Endothelial cell (in vitro differentiated cells): ENCODE measurements around the gene HSCB. TPM values are rescaled to one million over a fixed set of nuclear protein-coding genes. Genes with fewer than 3 reads are reported as not detected.
"Not testable (repeated sequence)": the region's sequence is repeated elsewhere in the genome, so short reads cannot be mapped to it uniquely, and the experiment has no call there.

ENCODE experiments used
- DNase-seq: peaks from one replicate; pipeline ENCODE4 v3.0.0; 2021; ENCODE audit warnings: low spot score
- H3K27ac Mint-ChIP-seq: one replicate; pipeline ENCODE4 v1.8.0; 2021; ENCODE audit warnings: mixed read lengths, inconsistent platforms; ENCODE audit not compliant: unreplicated experiment
- H3K27me3 Mint-ChIP-seq: one replicate; pipeline ENCODE4 v1.8.0; 2021; ENCODE audit warnings: mild to moderate bottlenecking, moderate library complexity, mixed read lengths, inconsistent platforms; ENCODE audit not compliant: unreplicated experiment
- H3K36me3 Mint-ChIP-seq: one replicate; pipeline ENCODE4 v1.8.0; 2021; ENCODE audit warnings: mild to moderate bottlenecking, low read depth, mixed read lengths, inconsistent platforms; ENCODE audit not compliant: unreplicated experiment
- H3K4me1 Mint-ChIP-seq: one replicate; pipeline ENCODE4 v1.8.0; 2021; ENCODE audit warnings: mild to moderate bottlenecking, mixed read lengths, inconsistent platforms; ENCODE audit not compliant: unreplicated experiment
- H3K4me3 Mint-ChIP-seq: one replicate; pipeline ENCODE4 v1.8.0; 2021; ENCODE audit warnings: mild to moderate bottlenecking, mixed read lengths, inconsistent platforms; ENCODE audit not compliant: unreplicated experiment
- H3K9me3 Mint-ChIP-seq: one replicate; pipeline ENCODE4 v1.8.0; 2021; ENCODE audit warnings: mixed read lengths, inconsistent platforms; ENCODE audit not compliant: unreplicated experiment
- long read RNA-seq: library from polyadenylated mRNA; unstranded; transcript quantifications from one replicate; pipeline ENCODE4 v2.0.0, GENCODE V29; 2020; ENCODE audit not compliant: unreplicated experiment
- total RNA-seq: library from RNA; stranded (reverse); fragmentation: NEBNext Ultra II Directional; extraction: Animal tissue kit (Norgen Biotek cat#: 25700); gene quantifications from one replicate; pipeline ENCODE4 v1.2.1, GENCODE V29; 2021; ENCODE audit not compliant: unreplicated experiment
- TF ChIP-seq, protein P1 (sequence below): fragments of 200-600 bp; sonication (generic); IDR thresholded peaks from one replicate; pipeline ENCODE4 v1.5.0; 2021; ENCODE audit warnings: antibody characterized with exemption; ENCODE audit not compliant: unreplicated experiment

Gene HSCB, protein sequence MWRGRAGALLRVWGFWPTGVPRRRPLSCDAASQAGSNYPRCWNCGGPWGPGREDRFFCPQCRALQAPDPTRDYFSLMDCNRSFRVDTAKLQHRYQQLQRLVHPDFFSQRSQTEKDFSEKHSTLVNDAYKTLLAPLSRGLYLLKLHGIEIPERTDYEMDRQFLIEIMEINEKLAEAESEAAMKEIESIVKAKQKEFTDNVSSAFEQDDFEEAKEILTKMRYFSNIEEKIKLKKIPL
- total RNA-seq, result 16.6 TPM
- long read RNA-seq, transcript HSCB-201 (6 exons, 1,114 nt), result major isoform, 5 of 12 reads
- long read RNA-seq, partial matches to known transcripts, result 3 of 12 reads
- long read RNA-seq, other reads (novel, unspliced or antisense), result 2 of 12 reads

DNA sequence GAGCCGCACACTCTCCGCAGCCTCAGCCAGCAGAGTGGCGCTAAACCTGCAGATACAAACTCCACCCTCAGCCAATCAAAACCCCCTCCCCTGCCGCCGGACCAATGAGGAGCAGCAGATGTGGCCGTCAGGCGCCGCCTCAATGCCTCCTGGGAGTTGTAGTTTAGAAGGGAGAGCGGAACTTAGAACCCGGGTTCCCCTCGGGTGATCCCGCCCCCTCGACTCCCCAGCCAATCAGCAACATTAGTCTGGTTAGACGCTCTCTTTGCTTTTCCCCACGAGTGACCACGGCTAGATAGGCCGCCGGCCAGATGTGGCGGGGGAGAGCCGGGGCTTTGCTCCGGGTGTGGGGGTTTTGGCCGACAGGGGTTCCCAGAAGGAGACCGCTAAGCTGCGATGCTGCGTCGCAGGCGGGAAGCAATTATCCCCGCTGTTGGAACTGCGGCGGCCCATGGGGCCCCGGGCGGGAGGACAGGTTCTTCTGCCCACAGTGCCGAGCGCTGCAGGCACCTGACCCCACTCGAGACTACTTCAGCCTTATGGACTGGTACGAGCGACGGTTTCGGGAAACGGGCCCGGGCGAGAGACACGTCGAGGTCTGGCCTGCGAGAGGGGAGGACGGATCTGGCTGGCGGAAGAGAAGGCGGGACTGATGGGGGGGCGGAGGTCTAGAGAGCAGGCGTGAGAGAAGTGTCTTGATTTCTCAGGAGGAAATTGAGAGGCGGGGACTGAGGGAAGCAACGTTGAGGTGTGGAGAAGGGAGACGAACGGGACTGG lies at the start of gene HSCB, which contains the start of gene CHEK2:
Gene HSCB, plus strand, starts transcription at position 255 of the 777 bp plus-strand sequence. Its CDS starts 57 bp downstream, at position 312.
Gene CHEK2, minus strand, starts transcription at position 36 of the 777 bp plus-strand sequence. CDS start 7,099 bp downstream, outside the sequence.
- peak; percentile 93 for DNase-seq
- peak within 1 kb of the TSS; percentile 91 for H3K4me3 Mint-ChIP-seq
- no peaks in the 10 kb centered on the region for H3K9me3 Mint-ChIP-seq
- TF ChIP-seq, protein P1, sequence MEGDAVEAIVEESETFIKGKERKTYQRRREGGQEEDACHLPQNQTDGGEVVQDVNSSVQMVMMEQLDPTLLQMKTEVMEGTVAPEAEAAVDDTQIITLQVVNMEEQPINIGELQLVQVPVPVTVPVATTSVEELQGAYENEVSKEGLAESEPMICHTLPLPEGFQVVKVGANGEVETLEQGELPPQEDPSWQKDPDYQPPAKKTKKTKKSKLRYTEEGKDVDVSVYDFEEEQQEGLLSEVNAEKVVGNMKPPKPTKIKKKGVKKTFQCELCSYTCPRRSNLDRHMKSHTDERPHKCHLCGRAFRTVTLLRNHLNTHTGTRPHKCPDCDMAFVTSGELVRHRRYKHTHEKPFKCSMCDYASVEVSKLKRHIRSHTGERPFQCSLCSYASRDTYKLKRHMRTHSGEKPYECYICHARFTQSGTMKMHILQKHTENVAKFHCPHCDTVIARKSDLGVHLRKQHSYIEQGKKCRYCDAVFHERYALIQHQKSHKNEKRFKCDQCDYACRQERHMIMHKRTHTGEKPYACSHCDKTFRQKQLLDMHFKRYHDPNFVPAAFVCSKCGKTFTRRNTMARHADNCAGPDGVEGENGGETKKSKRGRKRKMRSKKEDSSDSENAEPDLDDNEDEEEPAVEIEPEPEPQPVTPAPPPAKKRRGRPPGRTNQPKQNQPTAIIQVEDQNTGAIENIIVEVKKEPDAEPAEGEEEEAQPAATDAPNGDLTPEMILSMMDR, result no peak
- H3K27me3 Mint-ChIP-seq, result peaks cover 6% of the 10 kb centered on the region
- peaks cover 20% of the 10 kb centered on the region for H3K4me1 Mint-ChIP-seq
- peak within 1 kb of the TSS; percentile 80 for H3K27ac Mint-ChIP-seq
- peaks cover 3% of the 10 kb centered on the region for H3K36me3 Mint-ChIP-seq

DNA sequence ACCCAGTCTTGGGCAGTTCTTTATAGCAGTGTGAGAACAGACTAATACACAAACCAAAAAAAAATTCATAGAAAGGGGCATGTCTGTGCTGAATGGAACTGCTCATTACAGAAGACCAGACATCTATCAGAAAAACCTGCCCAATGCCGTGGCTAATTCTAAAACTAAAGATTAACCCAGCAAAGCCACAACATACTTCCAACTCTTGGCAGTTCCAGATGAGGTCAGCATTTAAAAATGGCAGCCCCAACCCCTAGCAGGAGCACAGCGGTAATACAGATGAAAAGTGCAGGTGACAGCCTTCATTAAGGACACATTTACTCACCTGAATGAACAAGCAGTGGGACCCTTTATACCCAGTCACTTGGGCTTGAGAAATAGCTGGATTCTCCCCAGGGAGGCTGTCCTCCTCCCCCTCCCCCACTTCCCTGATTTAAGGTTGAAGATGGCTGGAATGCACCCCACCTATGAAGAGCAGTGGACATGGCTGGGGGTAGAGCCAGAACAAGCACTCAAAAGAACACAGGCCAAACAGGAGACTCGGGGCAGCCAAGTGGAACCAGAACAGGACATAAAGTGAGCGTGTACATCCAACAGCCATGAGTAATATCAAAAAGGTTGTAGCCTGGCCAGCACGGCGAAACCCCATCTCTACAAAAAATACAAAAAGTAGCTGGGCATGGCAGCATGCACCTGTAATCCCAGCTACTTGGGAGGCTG lies 48.6 kb upstream of the HSCB start:
- not testable (repeated sequence) for H3K4me1 Mint-ChIP-seq, H3K9me3 Mint-ChIP-seq, H3K27me3 Mint-ChIP-seq, H3K27ac Mint-ChIP-seq, DNase-seq, H3K36me3 Mint-ChIP-seq
- peak overlapping the region; percentile 60 for H3K4me3 Mint-ChIP-seq

DNA sequence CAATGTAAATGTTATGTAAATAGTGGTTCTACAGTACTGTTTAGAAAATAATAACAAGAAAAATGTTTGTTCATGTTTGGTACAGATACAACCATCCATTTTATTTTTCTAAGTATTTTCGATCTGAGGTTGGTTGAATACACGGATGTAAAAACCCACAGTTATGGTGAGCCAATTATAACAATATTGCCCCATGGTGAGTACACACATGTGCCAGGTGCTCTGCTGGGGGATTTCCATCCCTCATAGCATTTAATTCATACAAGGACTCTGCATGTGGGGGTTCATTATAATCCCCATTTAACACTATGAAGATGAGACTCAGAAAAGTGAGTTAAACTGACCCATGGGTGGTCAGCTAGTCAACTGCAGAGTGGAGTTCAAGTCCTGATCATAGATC lies 38.9 kb upstream of the HSCB start:
- peaks cover 3% of the 10 kb centered on the region for H3K36me3 Mint-ChIP-seq
- DNase-seq, result no peak
- no peaks in the 10 kb centered on the region for H3K27me3 Mint-ChIP-seq

DNA sequence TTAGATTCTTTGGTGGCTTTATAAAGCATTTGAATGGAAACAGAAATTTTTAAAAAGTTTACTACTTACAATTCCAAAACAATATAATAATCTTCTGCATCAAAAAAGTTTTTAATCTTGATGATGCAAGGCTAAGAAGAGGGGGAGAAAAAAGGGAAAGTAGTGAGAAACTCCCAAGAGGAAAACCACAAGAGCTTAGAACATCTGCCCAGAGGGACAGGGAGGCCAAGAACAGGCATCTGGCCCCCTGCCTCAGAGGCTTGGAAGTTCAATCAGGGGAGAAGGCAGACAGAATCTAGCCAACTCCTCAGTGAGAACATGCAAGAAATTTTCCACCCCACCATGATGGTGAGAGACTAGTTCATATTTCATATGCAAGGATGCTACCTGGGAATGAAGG lies 38.4 kb upstream of the HSCB start:
- peaks cover 8% of the 10 kb centered on the region for H3K36me3 Mint-ChIP-seq
- no peaks in the 10 kb centered on the region for H3K9me3 Mint-ChIP-seq
- TF ChIP-seq, protein P1, result no peak
- DNase-seq, result no peak
- H3K4me1 Mint-ChIP-seq, result no peaks in the 10 kb centered on the region
- H3K27ac Mint-ChIP-seq, result no peak overlapping the region
- no peaks in the 10 kb centered on the region for H3K27me3 Mint-ChIP-seq
- no peak overlapping the region for H3K4me3 Mint-ChIP-seq

More for the DNA sequence above, 38.9 kb upstream of the HSCB start:
- no peaks in the 10 kb centered on the region for H3K9me3 Mint-ChIP-seq
- TF ChIP-seq, protein P1, result no peak
- H3K4me3 Mint-ChIP-seq, result no peak overlapping the region
- no peak overlapping the region for H3K27ac Mint-ChIP-seq
- no peaks in the 10 kb centered on the region for H3K4me1 Mint-ChIP-seq

DNA sequence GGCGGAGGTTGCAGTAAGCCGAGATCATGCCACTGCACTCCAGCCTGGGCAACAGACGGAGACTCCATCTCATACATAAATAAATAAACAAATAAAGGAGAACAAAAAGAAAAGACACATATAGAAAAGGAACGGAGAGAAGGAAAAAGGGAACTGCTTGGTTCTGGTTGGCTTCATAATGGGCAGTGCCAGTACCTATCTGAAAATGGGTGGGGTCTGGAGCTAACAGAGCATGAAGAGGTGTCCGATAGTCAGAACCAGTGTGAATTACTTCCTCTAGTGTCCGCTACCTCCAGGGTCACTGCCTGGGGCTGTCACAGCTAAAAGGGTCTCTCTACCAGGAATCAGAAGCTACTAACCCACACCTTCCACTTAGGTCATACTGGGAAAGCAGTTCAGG lies 35.0 kb upstream of the HSCB start:
- Mint-ChIP-seq H3K27ac (no peak overlapping the region), H3K9me3 (no peaks in the 10 kb centered on the region), H3K4me1 (peaks cover 15% of the 10 kb centered on the region), H3K36me3 (peaks cover 8% of the 10 kb centered on the region), H3K4me3 (no peak overlapping the region), H3K27me3 (no peaks in the 10 kb centered on the region)
- DNase-seq, result no peak
- TF ChIP-seq, protein P1, result no peak
